MM.1S (cell line): ENCODE data around the gene PAM16.

Experiments
- DNase-seq: peaks from one replicate; pipeline ENCODE4 v3.0.0-alpha.2; 2015
- H2AFZ ChIP-seq: fragments of 300-600 bp; sonication (generic); 2 replicates; pipeline ENCODE4 v1.6.0; 2016; ENCODE audit warnings: antibody characterized with exemption, low read length
- H3F3A ChIP-seq: fragments of 300-600 bp; sonication (generic); 2 replicates; pipeline ENCODE4 v1.6.1; 2016; ENCODE audit warnings: mild to moderate bottlenecking, antibody characterized with exemption, low read length, moderate library complexity, mixed read lengths; ENCODE audit not compliant: insufficient read depth
- H3K27ac ChIP-seq: fragments of 300-600 bp; sonication (generic); 2 replicates; pipeline ENCODE4 v1.5.1; 2016; ENCODE audit warnings: mild to moderate bottlenecking, low read length
- H3K27me3 ChIP-seq: fragments of 300-600 bp; sonication (generic); replicated peaks from 2 replicates; pipeline ENCODE4 v1.6.0; 2016; ENCODE audit warnings: low read length; ENCODE audit not compliant: insufficient read depth
- H3K36me3 ChIP-seq: fragments of 300-600 bp; sonication (generic); replicated peaks from 2 replicates; pipeline ENCODE4 v1.6.1; 2016; ENCODE audit warnings: mild to moderate bottlenecking, low read length, mixed read lengths; ENCODE audit not compliant: insufficient read depth
- H3K4me1 ChIP-seq: fragments of 300-600 bp; sonication (generic); 2 replicates; pipeline ENCODE4 v1.6.1; 2016; ENCODE audit warnings: low read length, mixed read lengths
- H3K4me2 ChIP-seq: fragments of 300-600 bp; sonication (generic); 2 replicates; pipeline ENCODE4 v1.6.0; 2016; ENCODE audit warnings: low read depth, low read length
- H3K4me3 ChIP-seq: fragments of 300-600 bp; sonication (generic); 2 replicates; pipeline ENCODE4 v1.5.1; 2016; ENCODE audit warnings: low read length, mixed read lengths
- H3K79me2 ChIP-seq: fragments of 300-600 bp; sonication (generic); 2 replicates; pipeline ENCODE4 v1.6.1; 2016; ENCODE audit warnings: mixed run types, low read length, mixed read lengths
- H3K9ac ChIP-seq: fragments of 300-600 bp; sonication (generic); 2 replicates; pipeline ENCODE4 v1.6.1; 2016; ENCODE audit warnings: low read length, mixed read lengths
- H3K9me2 ChIP-seq: fragments of 300-600 bp; sonication (generic); replicated peaks from 2 replicates; pipeline ENCODE4 v1.6.1; 2016; ENCODE audit warnings: mild to moderate bottlenecking, low read length, mixed read lengths; ENCODE audit not compliant: insufficient read depth
- H3K9me3 ChIP-seq: fragments of 300-600 bp; sonication (generic); replicated peaks from 2 replicates; pipeline ENCODE4 v1.6.1; 2016; ENCODE audit warnings: mild to moderate bottlenecking, low read length, mixed read lengths; ENCODE audit not compliant: insufficient read depth
- H4K20me1 ChIP-seq: fragments of 300-600 bp; sonication (generic); 2 replicates; pipeline ENCODE4 v1.6.1; 2016; ENCODE audit warnings: mild to moderate bottlenecking, low read length, moderate library complexity, mixed read lengths; ENCODE audit not compliant: insufficient read depth
- CTCF ChIP-seq: fragments of 300-600 bp; sonication (generic); IDR thresholded peaks from 2 replicates; pipeline ENCODE4 v1.5.1; 2016; ENCODE audit warnings: antibody characterized with exemption, low read length, mixed read lengths
- EZH2 ChIP-seq: fragments of 300-600 bp; sonication (generic); optimal IDR thresholded peaks from 2 replicates; pipeline ENCODE3; 2017; ENCODE audit warnings: low read depth, mild to moderate bottlenecking, antibody characterized with exemption, low read length, mixed read lengths
- EZH2phosphoT487 ChIP-seq: fragments of 300-600 bp; sonication (generic); IDR thresholded peaks from 2 replicates; pipeline ENCODE4 v1.6.1; 2018; ENCODE audit warnings: antibody characterized with exemption, low read length

The PAM16 gene

DNA sequence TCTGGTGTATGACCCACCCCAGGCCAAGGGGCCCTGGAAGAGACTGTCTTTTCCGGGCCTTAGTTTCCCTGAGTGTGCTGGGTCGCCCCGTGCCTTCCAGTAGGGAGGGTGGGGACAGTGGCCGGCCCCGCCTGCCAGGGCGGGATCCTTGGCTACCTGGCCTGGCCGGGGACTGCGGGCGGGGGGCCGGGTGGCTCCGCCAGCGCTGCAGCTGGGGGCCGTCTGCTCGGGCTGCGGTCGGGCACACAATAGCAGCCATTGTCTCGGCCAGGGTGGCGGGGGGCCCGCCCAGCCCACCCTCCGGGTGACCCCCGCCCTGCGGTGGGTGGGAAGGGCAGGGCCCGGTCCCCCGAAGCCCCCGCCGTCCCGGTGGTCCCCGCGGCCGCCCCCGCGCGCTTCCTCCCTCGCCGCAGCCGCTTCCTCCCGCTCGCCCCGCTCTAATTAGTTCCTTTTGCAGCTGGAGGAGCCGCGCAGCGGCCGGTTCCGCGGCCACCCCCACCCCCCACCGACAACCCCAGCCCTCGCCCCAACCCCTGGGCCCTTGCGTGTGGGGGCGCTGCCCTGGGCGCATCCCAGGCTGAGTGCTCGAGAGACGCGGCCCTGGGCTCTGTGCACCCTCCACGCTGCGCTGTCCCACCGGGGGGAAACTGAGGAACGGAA, 23.6 kb downstream of the PAM16 start:
- H3K4me3 ChIP-seq: peak overlapping the region; percentile 40; the same call in 1 of the 2 replicates
- peak overlapping the region; percentile 78; the same call in 1 of the 2 replicates for H3K4me2 ChIP-seq
- no peaks in the 10 kb centered on the region for H3F3A ChIP-seq
- H3K79me2 ChIP-seq: no peaks in the 10 kb centered on the region
- no peaks in the 10 kb centered on the region for H3K9me2 ChIP-seq
- H2AFZ ChIP-seq: 0 out of 2 replicates have a peak overlapping the region, but pooled peaks have one; percentile 30
- H3K27me3 ChIP-seq: peaks cover 26% of the 10 kb centered on the region
- no peaks in the 10 kb centered on the region for H4K20me1 ChIP-seq
- no peak for DNase-seq
- H3K36me3 ChIP-seq: no peaks in the 10 kb centered on the region
- H3K4me1 ChIP-seq: no peaks in the 10 kb centered on the region
- H3K9me3 ChIP-seq: no peaks in the 10 kb centered on the region
- no peak overlapping the region for H3K27ac ChIP-seq
- H3K9ac ChIP-seq: no peak overlapping the region; the same call in 1 of the 2 replicates
- no peak for TF ChIP-seq CTCF
- TF ChIP-seq EZH2phosphoT487: no peak
- TF ChIP-seq EZH2: no peak

DNA sequence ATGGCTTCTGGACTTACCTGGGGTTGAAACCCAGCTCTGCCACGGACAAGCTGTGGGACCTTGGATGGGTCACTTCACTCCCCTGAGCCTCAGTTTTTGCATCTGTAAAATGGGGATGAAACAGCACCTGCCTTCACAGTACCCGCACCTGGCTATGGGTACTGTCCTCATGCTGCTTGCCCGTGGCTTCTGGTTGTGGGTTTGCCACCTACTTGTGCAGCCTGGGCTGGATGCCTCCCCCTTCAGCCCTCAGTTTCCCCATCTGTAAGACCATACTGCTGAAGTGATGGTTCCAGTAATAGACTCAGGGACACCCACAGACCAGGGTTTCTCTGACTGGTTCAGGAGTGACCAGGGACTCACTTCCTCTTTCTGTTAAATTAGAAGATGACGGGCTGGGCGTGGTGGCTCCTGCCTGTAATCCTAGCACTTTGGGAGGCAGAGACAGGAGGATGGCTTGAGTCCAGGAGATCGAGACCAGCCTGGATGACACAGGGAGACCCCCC, 25.8 kb downstream of the PAM16 start:
- TF ChIP-seq EZH2: no peak
- TF ChIP-seq EZH2phosphoT487: no peak
- no peak for TF ChIP-seq CTCF
- no peaks in the 10 kb centered on the region for H3K79me2 ChIP-seq
- no peak for DNase-seq
- H2AFZ ChIP-seq: no peak overlapping the region
- H3K9me3 ChIP-seq: no peaks in the 10 kb centered on the region
- no peaks in the 10 kb centered on the region for H3K36me3 ChIP-seq
- H3K9ac ChIP-seq: no peak overlapping the region
- peaks cover 29% of the 10 kb centered on the region for H3K27me3 ChIP-seq
- H4K20me1 ChIP-seq: no peaks in the 10 kb centered on the region
- no peaks in the 10 kb centered on the region for H3K9me2 ChIP-seq
- H3K27ac ChIP-seq: no peak overlapping the region
- H3K4me2 ChIP-seq: no peak overlapping the region
- no peaks in the 10 kb centered on the region for H3F3A ChIP-seq
- no peaks in the 10 kb centered on the region for H3K4me1 ChIP-seq
- H3K4me3 ChIP-seq: no peak overlapping the region

DNA sequence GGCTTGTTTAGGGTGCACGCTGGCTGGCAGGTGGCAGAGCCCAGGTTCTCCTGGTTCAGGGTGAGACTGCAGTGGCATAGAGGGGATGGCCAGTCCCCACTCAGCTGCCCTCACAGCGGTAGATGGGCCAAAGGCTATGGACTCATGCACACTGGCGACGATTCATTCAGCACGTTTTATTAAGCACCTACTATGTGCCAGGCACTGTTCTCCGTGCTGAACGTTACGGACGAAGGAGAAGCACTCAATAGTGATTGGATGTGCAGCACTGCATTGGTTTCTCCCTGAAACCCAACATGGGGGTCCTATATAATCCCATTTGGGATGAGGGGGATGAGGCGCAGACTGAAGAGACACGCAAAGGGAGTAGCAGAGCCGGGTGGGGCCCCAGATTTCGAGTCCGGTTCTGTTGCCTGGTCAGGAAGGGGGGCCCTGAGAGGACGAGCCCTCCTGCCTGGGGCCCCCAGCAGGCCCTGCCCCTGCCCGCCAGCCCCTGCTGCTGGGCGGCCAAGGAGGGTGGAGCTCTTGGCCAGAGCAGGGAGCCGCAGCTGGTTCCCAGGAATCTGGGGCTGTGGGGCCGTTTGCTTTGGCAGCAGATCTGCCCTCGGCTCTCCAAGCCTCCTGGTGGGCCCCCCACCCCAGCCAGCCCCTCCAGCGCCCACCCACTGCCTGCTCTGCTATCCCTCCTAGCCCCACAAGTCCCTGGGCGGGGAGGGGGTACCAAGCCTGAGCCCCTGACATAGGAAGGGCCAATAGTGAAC, 26.4 kb downstream of the PAM16 start:
- DNase-seq: no peak
- H3K4me3 ChIP-seq: no peak overlapping the region
- H2AFZ ChIP-seq: no peak overlapping the region
- peaks cover 35% of the 10 kb centered on the region for H3K27me3 ChIP-seq
- H3K4me2 ChIP-seq: no peak overlapping the region
- no peaks in the 10 kb centered on the region for H3F3A ChIP-seq
- TF ChIP-seq EZH2 (no peak), EZH2phosphoT487 (no peak), CTCF (no peak)
- 0 out of 2 replicates have a peak, but pooled peaks cover 2% of the 10 kb centered on the region for H3K4me1 ChIP-seq
- H3K36me3 ChIP-seq: no peaks in the 10 kb centered on the region
- no peaks in the 10 kb centered on the region for H3K9me3 ChIP-seq
- H3K79me2 ChIP-seq: no peaks in the 10 kb centered on the region
- H3K9me2 ChIP-seq: no peaks in the 10 kb centered on the region
- no peak overlapping the region for H3K9ac ChIP-seq
- no peaks in the 10 kb centered on the region for H4K20me1 ChIP-seq
- H3K27ac ChIP-seq: no peak overlapping the region
